Tibial nerve (tissue), 4 donors: ENCODE results near the gene METRNL. TPM values are rescaled to one million over a fixed set of nuclear protein-coding genes. Genes with fewer than 3 reads are reported as not detected.

Experiments
- DNase-seq, 2 donors: peaks; one replicate each; pipeline ENCODE4 v3.0.0-alpha.2; 2019; ENCODE audit warnings: low spot score in 2 of 2
- H3K27ac ChIP-seq, 4 donors: fragments of 200-600 bp; sonication (generic) in 3 of 4; one replicate each; pipeline ENCODE4 v1.5.1; 2017 to 2019; ENCODE audit warnings: mild to moderate bottlenecking in 1 of 4
- H3K27me3 ChIP-seq, 2 donors: fragments of 200-600 bp; sonication (generic) in 1 of 2; one replicate each; pipeline versions ENCODE4 v1.5.1 to v1.6.0; 2017 to 2019
- H3K36me3 ChIP-seq, 3 donors: fragments of 200-600 bp; sonication (generic); one replicate each; pipeline ENCODE4 v1.5.1; 2018 to 2019
- H3K4me1 ChIP-seq, 4 donors: fragments of 200-600 bp; sonication (generic) in 3 of 4; one replicate each; pipeline ENCODE4 v1.5.1; 2017 to 2019
- H3K4me3 ChIP-seq, 4 donors: fragments of 200-600 bp; sonication (generic) in 3 of 4; one replicate each; pipeline ENCODE4 v1.5.1; 2017 to 2019; ENCODE audit warnings: mild to moderate bottlenecking in 1 of 4, moderate library complexity in 1 of 4
- H3K9me3 ChIP-seq, 4 donors: fragments of 200-600 bp; sonication (generic) in 3 of 4; one replicate each; pipeline ENCODE4 v1.5.1; 2017 to 2019
- CTCF ChIP-seq, 5 experiments: fragments of 200-600 bp in 3 of 5; fragments of 450-650 bp in 2 of 5; sonication (generic) in 3 of 5; IDR thresholded peaks; one replicate each; pipeline ENCODE4 v1.5.1; 2016 to 2019; ENCODE audit warnings: antibody characterized with exemption in 5 of 5, mild to moderate bottlenecking in 3 of 5, moderate library complexity in 2 of 5
- EP300 ChIP-seq, 2 donors: sonication (generic); formaldehyde crosslinking; IDR thresholded peaks; one replicate each; pipeline ENCODE4 v1.6.1; 2017; ENCODE audit warnings: antibody characterized with exemption in 2 of 2, mild to moderate bottlenecking in 1 of 2
- POLR2A ChIP-seq, 2 donors: fragments of 450-650 bp; IDR thresholded peaks; one replicate each; pipeline ENCODE4 v1.6.1; 2017; ENCODE audit warnings: antibody characterized with exemption in 2 of 2, mild to moderate bottlenecking in 2 of 2, moderate library complexity in 2 of 2
- WGBS, 2 donors: methylation state at CpG; one replicate each; pipeline ENCODE4 v1.1.5; 2018; 5-methylcytosine and 5-hydroxymethylcytosine counted together
- total RNA-seq, 4 donors: library from RNA; depleted of rRNA; stranded (reverse); fragments of >200 nt; gene quantifications; one replicate each; pipeline ENCODE4 v1.1.0, GENCODE V29; 2016

METRNL gene
- total RNA-seq, 4 donors from 2014 or later: 112 to 162 (median 147) TPM

- no peaks in the 10 kb centered on the region for H3K27me3 ChIP-seq
- no peaks in the 10 kb centered on the region for H3K9me3 ChIP-seq
- H3K4me1 ChIP-seq: peaks cover 0 to 90% (median 47%) of the 10 kb centered on the region in 4 donors
- DNase-seq: no peak
- TF ChIP-seq CTCF (IDR thresholded peaks at IDR 0.05) (no peak), EP300 (IDR thresholded peaks at IDR 0.05) (peak in 1 of 2 donors; percentile 6), POLR2A (IDR thresholded peaks at IDR 0.05) (no peak)
- H3K27ac ChIP-seq: peak overlapping the region in 3 of 4 donors; percentile 51 to 85 (median 73)
- WGBS, 2 donors: 75 to 76% methylated on average over 39 to 40 of the region's 45 CpGs
- no peak overlapping the region for H3K4me3 ChIP-seq
- no peaks in the 10 kb centered on the region for H3K36me3 ChIP-seq
Measured at GRCh38 chr17:83104577-83105505, 25.4 kb downstream of the METRNL start.

DNA sequence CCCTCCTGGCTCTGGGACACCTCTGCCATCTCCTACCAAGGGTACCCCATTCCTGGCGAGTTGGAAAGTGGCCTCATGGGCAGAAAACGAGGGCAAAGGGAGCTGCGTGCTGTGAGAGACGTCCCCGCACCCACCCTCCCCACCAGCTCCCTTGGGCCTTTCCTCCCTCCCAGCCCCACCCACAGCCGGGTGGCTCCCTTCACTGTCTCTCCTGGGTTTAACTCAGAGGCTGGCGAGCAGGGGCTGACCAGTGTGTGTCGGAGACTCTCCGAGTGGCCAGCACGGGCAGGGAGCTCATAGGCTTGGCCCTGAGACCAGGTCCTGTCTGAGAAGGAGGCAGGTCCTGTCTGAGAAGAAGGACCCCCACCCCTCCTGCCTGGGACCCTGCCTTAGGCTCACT lies 26.1 kb downstream of the METRNL start:
- Histone ChIP-seq H3K27me3 (no peaks in the 10 kb centered on the region), H3K9me3 (no peaks in the 10 kb centered on the region), H3K4me1 (peaks cover 0 to 90% (median 44%) of the 10 kb centered on the region in 4 donors), H3K36me3 (no peaks in the 10 kb centered on the region), H3K4me3 (no peak overlapping the region), H3K27ac (peak overlapping the region; percentile 25 to 85 (median 62))
- no peak for DNase-seq
- TF ChIP-seq CTCF (IDR thresholded peaks at IDR 0.05) (no peak), EP300 (IDR thresholded peaks at IDR 0.05) (no peak), POLR2A (IDR thresholded peaks at IDR 0.05) (no peak)
- WGBS, 2 donors: 46 to 47% methylated on average over 10 of the region's 10 CpGs

DNA sequence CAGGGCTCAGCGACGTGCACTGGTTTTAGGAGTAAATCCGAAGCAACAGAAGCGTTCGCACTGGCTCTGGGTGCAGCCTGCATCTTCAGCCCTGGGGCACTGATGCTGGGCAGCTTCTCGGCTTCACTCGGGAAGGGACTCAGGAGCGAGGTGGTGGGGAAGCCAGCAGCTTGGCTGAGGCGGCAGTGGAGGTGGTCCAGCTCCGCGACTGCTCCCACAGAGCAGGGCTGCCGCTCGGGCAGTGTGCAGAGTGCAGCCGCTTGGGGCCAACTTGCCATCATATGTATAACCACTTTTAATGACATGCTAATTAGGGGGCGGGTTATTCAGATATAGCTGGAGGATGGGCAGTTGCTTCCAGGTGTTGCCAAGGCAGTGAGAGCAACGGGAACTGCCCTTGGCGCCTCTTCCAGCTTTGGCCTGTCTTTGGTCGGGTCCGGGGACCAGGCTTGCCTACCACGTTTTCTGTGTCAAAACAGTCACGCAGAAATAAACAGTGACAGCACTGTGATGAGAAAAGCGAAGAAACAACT lies 26.7 kb downstream of the METRNL start:
- Histone ChIP-seq H3K27me3 (no peaks in the 10 kb centered on the region), H3K27ac (peak overlapping the region; percentile 25 to 85 (median 62)), H3K9me3 (no peaks in the 10 kb centered on the region), H3K36me3 (no peaks in the 10 kb centered on the region), H3K4me3 (no peak overlapping the region), H3K4me1 (peaks cover 0 to 90% (median 46%) of the 10 kb centered on the region in 4 donors)
- TF ChIP-seq CTCF (IDR thresholded peaks at IDR 0.05) (no peak), POLR2A (IDR thresholded peaks at IDR 0.05) (no peak), EP300 (IDR thresholded peaks at IDR 0.05) (no peak)
- WGBS, 2 donors: 35 to 50% methylated on average over 16 to 22 of the region's 22 CpGs
- DNase-seq: no peak

- Histone ChIP-seq H3K4me3 (no peak overlapping the region), H3K9me3 (no peaks in the 10 kb centered on the region), H3K4me1 (peaks cover 0 to 90% (median 42%) of the 10 kb centered on the region in 4 donors), H3K36me3 (no peaks in the 10 kb centered on the region), H3K27me3 (no peaks in the 10 kb centered on the region), H3K27ac (peak overlapping the region; percentile 14 to 85 (median 60))
- DNase-seq: no peak
- 60 to 63% methylated on average over 17 of the region's 17 CpGs for WGBS, 2 donors
- TF ChIP-seq EP300 (IDR thresholded peaks at IDR 0.05) (peak in 1 of 2 donors; percentile 54), CTCF (IDR thresholded peaks at IDR 0.05) (no peak), POLR2A (IDR thresholded peaks at IDR 0.05) (no peak)
Measured at GRCh38 chr17:83106913-83107655, 27.7 kb downstream of the METRNL start.
